Activated CD4-positive, alpha-beta T cell treated with anti-CD3 and anti-CD28 coated beads, Interleukin-2, amount 50 U/mL, for 24 hours (primary cell): ENCODE data around the gene CDH13.

ENCODE experiments used
- DNase-seq, 2 donors: peaks; one replicate each; pipeline ENCODE4 v3.0.0-alpha.2; 2020; ENCODE audit warnings: low read depth in 1 of 2, low spot score in 1 of 2

Gene CDH13

GRCh38 chr16:83271970-83272575 is 645.3 kb downstream of the CDH13 start:
- DNase-seq: no peak

GRCh38 chr16:83272843-83273242 is 646.1 kb downstream of the CDH13 start:
- no peak for DNase-seq

GRCh38 chr16:83273504-83274173 is 646.9 kb downstream of the CDH13 start:
- DNase-seq: no peak

GRCh38 chr16:83279251-83279650 is 652.5 kb downstream of the CDH13 start:
- DNase-seq: no peak

GRCh38 chr16:83285921-83286320 is 659.2 kb downstream of the CDH13 start:
- no peak for DNase-seq

- no peak for DNase-seq
Measured at GRCh38 chr16:83296505-83296904, 669.7 kb downstream of the CDH13 start.

- no peak for DNase-seq
Measured at GRCh38 chr16:83298541-83298940, 671.8 kb downstream of the CDH13 start.

- no peak for DNase-seq
Measured at GRCh38 chr16:83300326-83300725, 673.6 kb downstream of the CDH13 start.

GRCh38 chr16:83301971-83302370 is 675.2 kb downstream of the CDH13 start:
- DNase-seq: no peak

GRCh38 chr16:83302853-83303252 is 676.1 kb downstream of the CDH13 start:
- no peak for DNase-seq

GRCh38 chr16:83305092-83305491 is 678.3 kb downstream of the CDH13 start:
- DNase-seq: no peak

GRCh38 chr16:83306961-83307593 is 680.3 kb downstream of the CDH13 start:
- no peak for DNase-seq

- DNase-seq: no peak
Measured at GRCh38 chr16:83307594-83307992, 680.8 kb downstream of the CDH13 start.

- DNase-seq: no peak
Measured at GRCh38 chr16:83308414-83308813, 681.6 kb downstream of the CDH13 start.

GRCh38 chr16:83310816-83311215 is 684.0 kb downstream of the CDH13 start:
- DNase-seq: no peak

GRCh38 chr16:83312015-83312717 is 685.4 kb downstream of the CDH13 start:
- DNase-seq: no peak

GRCh38 chr16:83312718-83313245 is 686.0 kb downstream of the CDH13 start:
- DNase-seq: no peak

- DNase-seq: no peak
Measured at GRCh38 chr16:83315271-83315670, 688.5 kb downstream of the CDH13 start.

- no peak for DNase-seq
Measured at GRCh38 chr16:83316458-83316857, 689.7 kb downstream of the CDH13 start.

- DNase-seq: no peak
Measured at GRCh38 chr16:83318390-83318789, 691.6 kb downstream of the CDH13 start.

- DNase-seq: no peak
Measured at GRCh38 chr16:83328936-83329335, 702.2 kb downstream of the CDH13 start.

GRCh38 chr16:83329441-83329840 is 702.7 kb downstream of the CDH13 start:
- no peak for DNase-seq
